IMR-90 (cell line): ENCODE results near the gene NPPB. TPM values are rescaled to one million over a fixed set of nuclear protein-coding genes. Genes with fewer than 3 reads are reported as not detected.

ENCODE experiments used
- ATAC-seq: fragments of 200-7000 bp; cut with Tn5 transposase; 2 replicates; pipeline ENCODE4 v1.9.1; 2020; ENCODE audit warnings: low read depth, mild to moderate bottlenecking, moderate library complexity
- BruUV-seq: library from RNA; stranded (reverse); fragments of 400-500 nt; replicated peaks from 2 replicates; lab custom pipeline; 2021; lab: Mats Ljungman, UMichigan
- CTCF ChIA-PET: fragments of 300-600 bp; formaldehyde crosslinking; extraction: SDS; loops from one replicate; lab custom pipeline; 2021; ENCODE audit warnings: antibody characterized with exemption; lab: Yijun Ruan, JAX
- POLR2A ChIA-PET: fragments of 300-600 bp; sonication (Branson Sonifier 250); formaldehyde crosslinking; loops from one replicate; lab custom pipeline; 2022; ENCODE audit warnings: antibody characterized with exemption; ENCODE audit not compliant: unreplicated experiment; lab: Charles Lee
- DNase-seq: peaks from one replicate; pipeline ENCODE4 v3.0.0; 2013
- H2AFZ ChIP-seq: replicated peaks from 2 replicates; pipeline ENCODE3; 2013; ENCODE audit warnings: low read length, mild to moderate bottlenecking; ENCODE audit not compliant: poor library complexity
- H2AK5ac ChIP-seq: 2 replicates; pipeline ENCODE4 v1.6.1; 2013; ENCODE audit warnings: low read depth, low read length, inconsistent platforms
- H2AK9ac ChIP-seq: replicated peaks from 2 replicates; pipeline ENCODE3; 2013; ENCODE audit warnings: mild to moderate bottlenecking, low read depth, low read length, moderate library complexity; ENCODE audit not compliant: poor library complexity
- H2BK120ac ChIP-seq: 2 replicates; pipeline ENCODE4 v1.6.1; 2013; ENCODE audit warnings: low read depth, low read length, inconsistent platforms
- H2BK15ac ChIP-seq: 3 replicates; pipeline ENCODE4 v1.6.1; 2013; ENCODE audit warnings: low read depth, low read length, inconsistent platforms
- H2BK20ac ChIP-seq: 2 replicates; pipeline ENCODE4 v1.6.1; 2013; ENCODE audit warnings: low read depth, mild to moderate bottlenecking, inconsistent platforms, low read length, moderate library complexity
- H2BK5ac ChIP-seq: 2 replicates; pipeline ENCODE4 v1.6.1; 2013; ENCODE audit warnings: mild to moderate bottlenecking, low read depth, low read length, inconsistent platforms; ENCODE audit not compliant: poor library complexity, severe bottlenecking
- H3K14ac ChIP-seq: replicated peaks from 2 replicates; pipeline ENCODE4 v1.6.1; 2013; ENCODE audit warnings: low read depth, low read length, inconsistent platforms
- H3K18ac ChIP-seq: 2 replicates; pipeline ENCODE4 v1.6.1; 2013; ENCODE audit warnings: low read depth, low read length, control low read depth
- H3K23ac ChIP-seq: 2 replicates; pipeline ENCODE4 v1.6.1; 2013; ENCODE audit warnings: low read depth, low read length, inconsistent platforms
- H3K27ac ChIP-seq: 2 replicates; pipeline ENCODE4 v1.5.1; 2013; ENCODE audit warnings: mild to moderate bottlenecking, control low read depth, low read length; ENCODE audit not compliant: insufficient read depth
- H3K27me3 ChIP-seq: 2 replicates; pipeline ENCODE4 v1.6.1; 2013; ENCODE audit warnings: low read length; ENCODE audit not compliant: control insufficient read depth, insufficient read depth
- H3K36me3 ChIP-seq: 2 replicates; pipeline ENCODE4 v1.6.1; 2013; ENCODE audit warnings: low read length, mixed read lengths; ENCODE audit not compliant: control insufficient read depth, insufficient read depth
- H3K4ac ChIP-seq: 2 replicates; pipeline ENCODE4 v1.6.1; 2013; ENCODE audit warnings: low read depth, low read length, inconsistent platforms
- H3K4me1 ChIP-seq: 2 replicates; pipeline ENCODE4 v1.6.1; 2013; ENCODE audit warnings: low read length, mixed read lengths; ENCODE audit not compliant: control insufficient read depth, insufficient read depth
- H3K4me2 ChIP-seq: 2 replicates; pipeline ENCODE4 v1.6.1; 2013; ENCODE audit warnings: low read depth, mild to moderate bottlenecking, control low read depth, low read length, moderate library complexity
- H3K4me3 ChIP-seq: 2 replicates; pipeline ENCODE4 v1.5.1; 2013; ENCODE audit warnings: low read depth, mild to moderate bottlenecking, control low read depth, low read length, moderate library complexity; ENCODE audit not compliant: insufficient read depth
- H3K56ac ChIP-seq: 2 replicates; pipeline ENCODE4 v1.6.1; 2013; ENCODE audit warnings: low read length, inconsistent platforms; ENCODE audit not compliant: insufficient read depth; ENCODE audit errors: extremely low read depth
- H3K79me1 ChIP-seq, 2 experiments: 2 replicates each; pipeline ENCODE4 v1.6.1; 2013; ENCODE audit warnings: low read length in 2 of 2, inconsistent platforms in 1 of 2, low read depth in 1 of 2
- H3K9ac ChIP-seq: 2 replicates; pipeline ENCODE4 v1.6.1; 2013; ENCODE audit warnings: low read depth, low read length, control low read depth
- H3K9me1 ChIP-seq: 2 replicates; pipeline ENCODE4 v1.6.1; 2013; ENCODE audit warnings: low read length, inconsistent platforms; ENCODE audit not compliant: insufficient read depth
- H3K9me3 ChIP-seq: 2 replicates; pipeline ENCODE4 v1.6.1; 2013; ENCODE audit warnings: low read length; ENCODE audit not compliant: control insufficient read depth, insufficient read depth
- H4K20me1 ChIP-seq: 2 replicates; pipeline ENCODE4 v1.6.1; 2013; ENCODE audit warnings: low read length, inconsistent platforms; ENCODE audit not compliant: insufficient read depth
- H4K5ac ChIP-seq: 2 replicates; pipeline ENCODE4 v1.6.1; 2013; ENCODE audit warnings: mild to moderate bottlenecking, low read depth, low read length, control low read depth
- H4K8ac ChIP-seq, 2 experiments: 2 replicates each; pipeline ENCODE4 v1.6.1; 2013; ENCODE audit warnings: low read depth in 2 of 2, low read length in 2 of 2, control low read depth in 1 of 2, inconsistent platforms in 1 of 2
- H4K91ac ChIP-seq: 2 replicates; pipeline ENCODE4 v1.6.1; 2013; ENCODE audit warnings: low read depth, low read length, inconsistent platforms; ENCODE audit not compliant: insufficient read depth
- BHLHE40 ChIP-seq: fragments of 150-350 bp; IDR thresholded peaks from 2 replicates; pipeline ENCODE4 v1.6.1; 2016; ENCODE audit warnings: mild to moderate bottlenecking, low read depth, low read length
- CEBPB ChIP-seq: IDR thresholded peaks from 2 replicates; pipeline ENCODE4 v1.6.1; 2012; ENCODE audit warnings: low read depth, low read length, improper control_type of control experiment
- CHD1 ChIP-seq: IDR thresholded peaks from 2 replicates; pipeline ENCODE4 v1.6.1; 2012; ENCODE audit warnings: low read depth, low read length, improper control_type of control experiment
- CTCF ChIP-seq: conservative IDR thresholded peaks from 2 replicates; pipeline ENCODE4 v1.5.1; 2012; ENCODE audit warnings: mild to moderate bottlenecking, low read depth, low read length, improper control_type of control experiment
- ELK1 ChIP-seq: fragments of 150-350 bp; IDR thresholded peaks from 2 replicates; pipeline ENCODE4 v1.6.1; 2016; ENCODE audit warnings: low read depth, mild to moderate bottlenecking, low read length, moderate library complexity, borderline replicate concordance
- FOS ChIP-seq: fragments of 150-350 bp; IDR thresholded peaks from 2 replicates; pipeline ENCODE4 v1.6.1; 2016; ENCODE audit warnings: low read depth, low read length
- MAFK ChIP-seq: IDR thresholded peaks from 2 replicates; pipeline ENCODE4 v1.6.1; 2012; ENCODE audit warnings: low read depth, low read length, improper control_type of control experiment
- MAZ ChIP-seq: IDR thresholded peaks from 2 replicates; pipeline ENCODE4 v1.6.1; 2012; ENCODE audit warnings: low read depth, mild to moderate bottlenecking, low read length, improper control_type of control experiment, moderate library complexity, borderline replicate concordance
- MXI1 ChIP-seq: IDR thresholded peaks from 2 replicates; pipeline ENCODE4 v1.6.1; 2012; ENCODE audit warnings: low read depth, mild to moderate bottlenecking, low read length, moderate library complexity, borderline replicate concordance
- POLR2A ChIP-seq: IDR thresholded peaks from 2 replicates; pipeline ENCODE4 v1.6.1; 2012; ENCODE audit warnings: mild to moderate bottlenecking, low read depth, low read length
- RAD21 ChIP-seq: IDR thresholded peaks from 2 replicates; pipeline ENCODE4 v1.6.1; 2012; ENCODE audit warnings: low read length, improper control_type of control experiment
- RCOR1 ChIP-seq: IDR thresholded peaks from 2 replicates; pipeline ENCODE4 v1.6.1; 2012; ENCODE audit warnings: mild to moderate bottlenecking, low read length, improper control_type of control experiment; ENCODE audit not compliant: insufficient replicate concordance
- RFX5 ChIP-seq: IDR thresholded peaks from 2 replicates; pipeline ENCODE4 v1.8.0; 2012; ENCODE audit warnings: low read depth, mild to moderate bottlenecking, low read length, moderate library complexity
- SMC3 ChIP-seq: fragments of 150-350 bp; IDR thresholded peaks from 2 replicates; pipeline ENCODE4 v1.6.1; 2016; ENCODE audit warnings: low read depth, mild to moderate bottlenecking, antibody characterized with exemption, low read length, moderate library complexity
- USF2 ChIP-seq: fragments of 150-350 bp; IDR thresholded peaks from 2 replicates; pipeline ENCODE4 v1.6.1; 2017; ENCODE audit warnings: mild to moderate bottlenecking, antibody characterized with exemption, low read length, low read depth
- WGBS, 2 experiments: methylation state at CpG; one replicate each; pipeline versions ENCODE4 v1.1.5 to v1.1.7; 2013; ENCODE audit warnings: missing lambda C conversion rate in 2 of 2; ENCODE audit not compliant: insufficient read length in 1 of 2; ENCODE audit errors: extremely low coverage in 2 of 2; 5-methylcytosine and 5-hydroxymethylcytosine counted together
- dilution Hi-C: fragments of 300-500 bp; cut with HindIII; formaldehyde crosslinking; loops from one replicate; pipeline ENCODE4 v1.14.3; 2018; ENCODE audit warnings: low sequenced_read_pairs; ENCODE audit not compliant: unreplicated experiment
- in situ Hi-C: fragments of 300-500 bp; cut with MboI; formaldehyde crosslinking; loops from 3 replicates; pipeline ENCODE4 v1.14.3; 2019; ENCODE audit warnings: low sequenced_read_pairs, inconsistent platforms, mixed read lengths
- intact Hi-C: fragments of 100-400 bp; cut with micrococcal nuclease; formaldehyde crosslinking; loops from 2 replicates; pipeline ENCODE4 v1.10.0; 2022
- polyA plus RNA-seq, 3 experiments: library from polyadenylated mRNA; depleted of rRNA; stranded (reverse); fragments of >200 nt; gene quantifications; 2 replicates each; pipeline ENCODE4 v1.2.3, GENCODE V29; 2012; ENCODE audit warnings: low replicate concordance in 1 of 3
- total RNA-seq: library from RNA; depleted of rRNA; stranded (reverse); fragments of >200 nt; gene quantifications from 2 replicates; pipeline ENCODE4 v1.2.3, GENCODE V29; 2012

The NPPB gene
- total and polyA plus RNA-seq, 2 of the 4 experiments (the other 2 are of a cell fraction), result not detected

- TF ChIP-seq BHLHE40 (no peak), MAFK (no peak), RAD21 (no peak), SMC3 (no peak), MAZ (no peak)
Observed at GRCh38 chr1:11906870-11907269, 48.1 kb upstream of the NPPB start (continued).

GRCh38 chr1:11904978-11905377 is 46.2 kb upstream of the NPPB start:
- H2BK15ac ChIP-seq, result no peak overlapping the region
- CTCF ChIA-PET, result no interaction called here
- no peak for TF ChIP-seq RFX5
- TF ChIP-seq CHD1, result no peak
- TF ChIP-seq RAD21, result no peak
- no peak for TF ChIP-seq ELK1
- TF ChIP-seq POLR2A, result no peak
- no peak for TF ChIP-seq CTCF
- TF ChIP-seq CEBPB, result no peak
- TF ChIP-seq SMC3, result no peak
- TF ChIP-seq MAFK, result no peak
- TF ChIP-seq MXI1, result no peak
- TF ChIP-seq RCOR1, result no peak
- TF ChIP-seq USF2, result no peak
- no peak for TF ChIP-seq FOS

More at GRCh38 chr1:11904978-11905377, 46.2 kb upstream of the NPPB start:
- Histone ChIP-seq H3K79me1 (no peaks in the 10 kb centered on the region), H3K4me2 (no peak overlapping the region), H3K9ac (no peak overlapping the region), H4K5ac (no peak overlapping the region), H3K27ac (no peak overlapping the region), H3K4ac (no peak overlapping the region), H2AK9ac (no peak overlapping the region), H3K9me1 (no peaks in the 10 kb centered on the region), H4K20me1 (peaks cover 9% of the 10 kb centered on the region; the same call in 1 of the 2 replicates), H2BK5ac (no peak overlapping the region), H3K27me3 (peaks cover 6% of the 10 kb centered on the region; the same call in 1 of the 2 replicates), H4K91ac (no peak overlapping the region), H2AK5ac (no peak overlapping the region), H3K23ac (no peak overlapping the region), H2BK20ac (no peak overlapping the region), H3K14ac (no peak overlapping the region), H2AFZ (no peak overlapping the region), H3K18ac (no peak overlapping the region), H4K8ac (no peak overlapping the region), H3K9me3 (no peaks in the 10 kb centered on the region), H2BK120ac (no peak overlapping the region), H3K56ac (no peak overlapping the region), H3K4me1 (no peaks in the 10 kb centered on the region), H3K4me3 (no peak overlapping the region), H3K36me3 (no peaks in the 10 kb centered on the region)
- no peak for DNase-seq
- no peak for ATAC-seq
- intact Hi-C loops, result loop anchor here (10.0 kb wide), 1 partner anchor 250 kb away; the partner anchor contains the start of genes FBXO2 and FBXO44
- no TSS peak for BruUV-seq
- POLR2A ChIA-PET, result no interaction called here
- in situ Hi-C loops, result no loop called here
- 100% methylated on average over 2 of the region's 5 CpGs; no CpG with 5 or more reads in 1 of the 2 experiments for whole genome bisulfite sequencing, 2 experiments
- dilution Hi-C loops, result no loop called here
